Amygdala (tissue), 56 donors: ENCODE data around the gene UNC13B.

Experiments
- DNase-seq, 56 donors: peaks; one replicate each; lab custom pipeline; 2025; lab: John Stamatoyannopoulos, UW

UNC13B gene

DNA sequence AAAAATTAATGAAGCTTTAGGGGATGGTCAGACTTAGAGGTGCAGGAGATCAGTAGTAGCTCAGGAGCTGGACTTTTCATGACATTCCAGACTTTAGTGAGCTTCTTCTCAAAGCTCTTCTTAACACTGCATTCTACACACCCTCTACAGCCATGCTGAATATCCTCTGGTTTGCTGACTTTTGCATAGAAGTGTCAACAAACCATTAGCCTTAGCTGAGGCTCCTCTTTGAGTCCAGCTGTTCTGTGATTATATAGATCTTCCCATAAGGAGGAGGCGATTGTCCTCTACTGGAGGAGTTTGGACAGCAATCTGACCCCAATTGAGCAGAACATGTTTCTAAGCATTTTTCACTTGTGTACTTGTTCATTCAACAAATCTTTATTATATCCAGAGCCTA lies 253.1 kb downstream of the UNC13B start:
- DNase-seq: no peak

- no peak for DNase-seq
Measured at GRCh38 chr9:35415402-35416097, 253.7 kb downstream of the UNC13B start.

GRCh38 chr9:35416098-35416427 lies 254.3 kb downstream of the UNC13B start:
- DNase-seq: no peak

- no peak for DNase-seq
Measured at GRCh38 chr9:35422346-35422745, 260.5 kb downstream of the UNC13B start.

DNA sequence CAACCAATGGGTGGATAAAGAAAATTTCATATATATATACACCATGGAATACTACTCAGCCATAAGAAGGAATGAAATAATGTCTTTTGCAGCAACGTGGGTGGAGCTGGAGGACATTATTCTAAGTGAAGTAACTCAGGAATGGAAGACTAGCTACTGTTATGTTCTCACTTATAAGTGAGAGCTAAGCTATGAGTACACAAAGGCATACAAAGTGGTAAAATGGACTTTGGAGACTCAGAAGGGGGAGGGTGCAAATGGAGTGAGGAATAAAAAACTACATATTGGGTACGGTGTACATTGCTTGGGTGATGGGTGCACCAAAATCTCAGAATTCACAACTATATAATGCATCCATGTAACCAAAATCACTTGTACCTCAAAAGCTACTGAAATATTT lies 260.9 kb downstream of the UNC13B start:
- no peak for DNase-seq

DNA sequence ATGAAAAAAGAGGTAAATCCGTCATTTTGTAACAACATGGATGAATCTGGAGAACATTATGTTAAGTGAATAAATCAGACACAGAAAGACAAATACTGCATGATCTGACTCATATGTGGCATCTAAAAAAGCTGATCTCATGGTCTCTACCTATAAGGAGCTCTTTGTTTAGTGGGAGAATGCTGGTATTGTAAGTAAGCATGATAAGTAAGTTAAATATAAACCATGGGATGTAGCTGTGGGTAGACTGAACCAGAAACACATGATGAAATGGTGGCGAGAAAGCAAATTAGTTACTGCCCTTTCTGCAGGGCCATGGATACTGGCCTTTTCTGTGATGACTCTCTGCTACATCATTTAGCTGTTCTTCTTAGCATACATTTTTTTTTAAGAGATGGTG lies 261.7 kb downstream of the UNC13B start:
- DNase-seq: no peak

GRCh38 chr9:35424356-35425352 lies 262.8 kb downstream of the UNC13B start:
- DNase-seq: no peak

GRCh38 chr9:35426627-35427026 lies 264.8 kb downstream of the UNC13B start:
- DNase-seq: no peak

DNA sequence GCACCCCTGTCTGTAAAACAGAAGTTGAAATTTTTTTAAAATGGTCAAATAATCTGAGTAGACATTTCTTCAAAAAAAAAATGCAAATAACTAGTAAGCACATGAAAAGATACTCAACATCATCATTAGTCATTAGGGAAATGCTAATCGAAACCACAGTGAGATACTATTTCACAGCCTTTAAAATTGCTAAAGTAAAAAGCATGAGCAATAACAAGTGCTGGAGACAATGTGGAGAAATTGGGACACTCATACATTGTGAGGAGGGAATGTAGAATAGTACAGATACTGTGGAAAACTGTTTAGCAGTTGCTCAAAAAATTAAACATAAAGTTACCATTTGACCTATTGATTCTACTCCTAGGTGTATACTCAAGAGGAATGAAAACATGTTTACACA lies 269.7 kb downstream of the UNC13B start:
- no peak for DNase-seq

DNA sequence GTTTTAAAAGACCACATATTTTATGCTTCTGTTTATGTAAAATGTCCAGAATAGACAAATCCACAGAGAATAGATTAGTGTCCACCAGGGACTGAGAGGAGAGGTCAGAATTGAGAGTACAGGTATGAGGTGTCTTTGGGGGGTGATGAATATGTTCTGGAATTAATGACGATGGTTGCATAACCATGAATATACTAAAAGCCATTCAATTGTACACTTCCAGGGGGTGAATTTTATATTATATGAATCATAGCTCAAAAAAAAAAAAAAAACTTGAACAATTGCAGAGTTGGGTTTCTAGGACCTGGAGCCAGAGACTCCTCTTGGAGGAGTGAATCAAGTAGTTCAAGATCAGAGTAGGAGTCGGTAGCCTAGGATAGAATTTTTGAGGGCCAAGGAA lies 270.3 kb downstream of the UNC13B start:
- no peak for DNase-seq

DNA sequence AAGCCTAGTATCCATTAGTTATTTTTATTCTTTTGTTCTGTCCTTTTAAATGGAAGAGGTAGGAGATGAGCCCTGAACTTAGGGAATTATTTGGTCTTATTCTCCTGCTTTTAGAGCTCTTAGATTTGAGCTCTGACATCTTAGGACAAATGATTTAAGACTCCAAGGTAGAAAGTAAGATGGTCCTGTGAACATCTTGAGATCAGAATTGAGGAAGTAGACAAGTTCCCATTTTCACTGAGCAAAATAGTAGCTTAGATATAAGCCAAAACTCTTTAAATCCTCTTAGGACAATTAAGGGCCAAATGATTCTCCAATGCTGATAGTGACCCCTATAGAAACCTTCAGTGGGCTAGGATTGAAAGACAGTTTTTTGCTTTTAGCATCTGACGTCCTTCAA lies 275.1 kb downstream of the UNC13B start:
- no peak for DNase-seq

DNA sequence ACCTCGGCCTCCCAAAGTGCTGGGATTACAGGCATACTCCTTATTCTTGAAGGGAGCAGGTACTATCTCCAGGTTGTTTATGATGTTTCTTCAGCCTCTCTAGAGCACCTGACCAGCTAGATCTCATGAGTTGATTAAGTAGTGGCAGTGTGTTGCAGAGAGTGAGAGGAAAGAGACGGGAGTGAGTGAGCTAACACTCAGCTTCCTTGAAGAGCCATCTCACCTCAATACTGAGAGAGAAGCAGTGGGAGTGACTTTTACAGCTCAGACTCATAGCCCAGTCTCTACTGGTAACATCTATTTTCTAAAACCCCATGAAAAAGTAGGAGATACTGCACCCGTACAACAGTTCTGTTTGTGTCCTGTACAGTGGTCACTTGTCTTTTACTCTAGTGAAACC lies 284.2 kb downstream of the UNC13B start:
- DNase-seq: no peak

- DNase-seq: no peak
Measured at GRCh38 chr9:35448496-35448895, 286.7 kb downstream of the UNC13B start.

GRCh38 chr9:35452481-35452880 lies 290.7 kb downstream of the UNC13B start:
- DNase-seq: no peak

- no peak for DNase-seq
Measured at GRCh38 chr9:35453786-35454185, 292.0 kb downstream of the UNC13B start.
